H1 (cell line): ENCODE data around the gene FASTK. TPM values are rescaled to one million over a fixed set of nuclear protein-coding genes. Genes with fewer than 3 reads are reported as not detected.

Experiments used
- BCL11A ChIP-seq, 2 experiments: IDR thresholded peaks; one replicate each; pipeline ENCODE4 v1.6.1; 2011; ENCODE audit warnings: low read depth in 2 of 2, low read length in 2 of 2, mild to moderate bottlenecking in 2 of 2
- HDAC2 ChIP-seq, 2 experiments: fragments of 300-600 bp in 1 of 2; sonication (generic) in 1 of 2; IDR thresholded peaks; 2 replicates each; pipeline ENCODE4 v1.6.1; 2011 to 2012; ENCODE audit warnings: low read depth in 2 of 2, low read length in 2 of 2, mild to moderate bottlenecking in 2 of 2, moderate library complexity in 2 of 2, borderline replicate concordance in 1 of 2, inconsistent platforms in 1 of 2
- KDM4A ChIP-seq: IDR thresholded peaks from one replicate; pipeline ENCODE4 v1.7.1; 2012; ENCODE audit warnings: low read depth, mild to moderate bottlenecking, moderate library complexity, low read length, inconsistent platforms; ENCODE audit not compliant: severe bottlenecking
- KDM5A ChIP-seq: fragments of 200-600 bp; IDR thresholded peaks from 2 replicates; pipeline ENCODE4 v1.7.1; 2012; ENCODE audit warnings: mild to moderate bottlenecking, low read length, inconsistent platforms, mixed read lengths
- POU5F1 ChIP-seq: IDR thresholded peaks from 2 replicates; pipeline ENCODE4 v1.6.1; 2011; ENCODE audit warnings: low read depth, mild to moderate bottlenecking, low read length, moderate library complexity
- RBBP5 ChIP-seq: IDR thresholded peaks from 2 replicates; pipeline ENCODE4 v1.7.1; 2012; ENCODE audit warnings: low read depth, mild to moderate bottlenecking, inconsistent platforms, low read length, moderate library complexity, borderline replicate concordance
- polyA plus RNA-seq, 7 experiments: library from polyadenylated mRNA; depleted of rRNA in 3 of 7; stranded (reverse) in 5 of 7; unstranded in 2 of 7; fragments of >200 nt in 5 of 7; fragments of 200-250 nt in 2 of 7; gene quantifications; 1 replicate in 5 of 7; 2 replicates in 1 of 7; 4 replicates in 1 of 7; pipeline versions ENCODE4 v1.2.1 to v1.2.3, GENCODE V29; 2011 to 2013; ENCODE audit warnings: missing spikeins in 2 of 7, mixed read lengths in 2 of 7
- total RNA-seq: library from RNA; stranded (reverse); fragmentation: NEBNext Ultra II Directional; extraction: Animal tissue kit (Norgen Biotek cat#: 25700); gene quantifications from 2 replicates; pipeline ENCODE4 v1.2.1, GENCODE V29; 2021
- TF ChIP-seq, protein P1 (sequence below), 3 experiments: IDR thresholded peaks; 1 replicate in 2 of 3; 2 replicates in 1 of 3; pipeline versions ENCODE4 v1.5.1 to v1.6.1; 2011; ENCODE audit warnings: low read length in 3 of 3, mild to moderate bottlenecking in 3 of 3, inconsistent platforms in 2 of 3, low read depth in 1 of 3, moderate library complexity in 1 of 3; ENCODE audit not compliant: insufficient read depth in 1 of 3; ENCODE audit errors: control extremely low read depth in 1 of 3
- TF ChIP-seq, protein P2 (sequence below): IDR thresholded peaks from 2 replicates; pipeline ENCODE4 v1.6.1; 2011; ENCODE audit warnings: low read depth, mild to moderate bottlenecking, low read length; ENCODE audit not compliant: insufficient read depth

FASTK gene
- total and polyA plus RNA-seq, 2 of the 8 experiments (the other 6 are each of a cell fraction or from before 2014, with no cell fraction given) = 39.4 to 84.0 TPM

DNA sequence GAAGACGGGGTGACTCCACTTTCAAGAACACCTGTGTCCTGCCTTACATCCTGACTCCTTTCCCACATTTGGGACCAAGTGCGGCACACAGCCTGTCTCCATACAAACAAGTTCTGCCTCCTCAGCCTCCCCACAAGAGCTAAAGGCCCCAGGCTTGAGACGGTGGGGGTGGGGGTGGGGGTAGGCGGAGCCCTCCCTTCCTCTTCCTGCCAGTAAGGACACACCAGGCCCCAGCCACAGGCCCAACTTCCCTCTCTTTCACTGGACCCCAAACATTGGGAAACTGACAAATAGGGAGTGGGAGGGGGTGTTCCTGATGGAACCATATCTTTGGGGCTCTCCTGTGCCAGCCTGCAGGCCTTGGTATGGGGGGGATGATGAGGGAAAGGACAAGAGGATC lies 27.5 kb downstream of the FASTK start (continued):
- TF ChIP-seq RBBP5 = no peak
- TF ChIP-seq, protein P1, sequence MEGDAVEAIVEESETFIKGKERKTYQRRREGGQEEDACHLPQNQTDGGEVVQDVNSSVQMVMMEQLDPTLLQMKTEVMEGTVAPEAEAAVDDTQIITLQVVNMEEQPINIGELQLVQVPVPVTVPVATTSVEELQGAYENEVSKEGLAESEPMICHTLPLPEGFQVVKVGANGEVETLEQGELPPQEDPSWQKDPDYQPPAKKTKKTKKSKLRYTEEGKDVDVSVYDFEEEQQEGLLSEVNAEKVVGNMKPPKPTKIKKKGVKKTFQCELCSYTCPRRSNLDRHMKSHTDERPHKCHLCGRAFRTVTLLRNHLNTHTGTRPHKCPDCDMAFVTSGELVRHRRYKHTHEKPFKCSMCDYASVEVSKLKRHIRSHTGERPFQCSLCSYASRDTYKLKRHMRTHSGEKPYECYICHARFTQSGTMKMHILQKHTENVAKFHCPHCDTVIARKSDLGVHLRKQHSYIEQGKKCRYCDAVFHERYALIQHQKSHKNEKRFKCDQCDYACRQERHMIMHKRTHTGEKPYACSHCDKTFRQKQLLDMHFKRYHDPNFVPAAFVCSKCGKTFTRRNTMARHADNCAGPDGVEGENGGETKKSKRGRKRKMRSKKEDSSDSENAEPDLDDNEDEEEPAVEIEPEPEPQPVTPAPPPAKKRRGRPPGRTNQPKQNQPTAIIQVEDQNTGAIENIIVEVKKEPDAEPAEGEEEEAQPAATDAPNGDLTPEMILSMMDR (IDR thresholded peaks at IDR 0.05; ENCODE audit: control extremely low read depth in 1 of 3, insufficient read depth in 1 of 3, low read depth in 1 of 3, low read length in 3 of 3) = no peak
- TF ChIP-seq BCL11A (IDR thresholded peaks at IDR 0.05; ENCODE audit: low read depth in 2 of 2, low read length in 2 of 2) = no peak
- TF ChIP-seq, protein P2, sequence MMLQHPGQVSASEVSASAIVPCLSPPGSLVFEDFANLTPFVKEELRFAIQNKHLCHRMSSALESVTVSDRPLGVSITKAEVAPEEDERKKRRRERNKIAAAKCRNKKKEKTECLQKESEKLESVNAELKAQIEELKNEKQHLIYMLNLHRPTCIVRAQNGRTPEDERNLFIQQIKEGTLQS = no peak
- no peak for TF ChIP-seq KDM5A
- TF ChIP-seq HDAC2 (IDR thresholded peaks at IDR 0.05; ENCODE audit: borderline replicate concordance in 1 of 2, low read depth in 2 of 2, low read length in 2 of 2) = no peak
- no peak for TF ChIP-seq POU5F1
- no peak for TF ChIP-seq KDM4A
